GM18505 (cell line): ENCODE results near the gene OR5D13.

ENCODE experiments used
- ATAC-seq: cut with Tn5 transposase; IDR thresholded peaks from one replicate; pipeline ENCODE4 v1.9.1; 2021; ENCODE audit not compliant: unreplicated experiment
- POLR2A ChIP-seq: IDR thresholded peaks from 4 replicates; pipeline ENCODE4 v1.6.1; 2011; ENCODE audit warnings: borderline replicate concordance; ENCODE audit not compliant: insufficient read depth, insufficient read length; ENCODE audit errors: extremely low read depth

The OR5D13 gene

GRCh38 chr11:55773138-55773537, at the start of gene OR5D13:
TSS of gene OR5D13 (plus strand) at chr11:55773438. CDS start at chr11:55773438, 0 bp downstream.
- no peak for TF ChIP-seq POLR2A
- ATAC-seq, result no peak

- no peak for ATAC-seq
- no peak for TF ChIP-seq POLR2A
These were observed 46.4 kb upstream of the OR5D13 start for GRCh38 chr11:55726715-55727324.

GRCh38 chr11:55732936-55733335, 40.3 kb upstream of the OR5D13 start:
- no peak for ATAC-seq
- TF ChIP-seq POLR2A, result no peak

GRCh38 chr11:55791606-55792005, 18.4 kb downstream of the OR5D13 start:
- TF ChIP-seq POLR2A, result no peak
- ATAC-seq, result no peak

GRCh38 chr11:55793321-55793720, 20.1 kb downstream of the OR5D13 start:
- ATAC-seq, result no peak
- no peak for TF ChIP-seq POLR2A

- TF ChIP-seq POLR2A, result no peak
- ATAC-seq, result no peak
These were observed 22.0 kb downstream of the OR5D13 start, which contains the start of gene OR5D14 for GRCh38 chr11:55795256-55795655. TSS of gene OR5D14 (plus strand) at chr11:55795556. CDS start at chr11:55795556, 0 bp downstream.

GRCh38 chr11:55806248-55806647, 33.0 kb downstream of the OR5D13 start:
- no peak for ATAC-seq
- TF ChIP-seq POLR2A, result no peak

- TF ChIP-seq POLR2A, result no peak
- ATAC-seq, result no peak
These were observed 37.8 kb downstream of the OR5D13 start, which contains the start of gene OR5L1 for GRCh38 chr11:55811067-55811466. TSS of gene OR5L1 (plus strand) at chr11:55811367. CDS start at chr11:55811467, 100 bp downstream.

GRCh38 chr11:55819330-55819729, 46.1 kb downstream of the OR5D13 start, which contains the start of gene OR5D18:
TSS of gene OR5D18 (plus strand) at chr11:55819630. CDS start at chr11:55819630, 0 bp downstream.
- no peak for TF ChIP-seq POLR2A
- no peak for ATAC-seq
